GM23338 (cell line): ENCODE measurements around the gene TMPRSS6. TPM values are rescaled to one million over a fixed set of nuclear protein-coding genes. Genes with fewer than 3 reads are reported as not detected.

Source experiments
- ATAC-seq: fragments of 200-7000 bp; cut with Tn5 transposase; 3 replicates; pipeline ENCODE4 v1.9.1; 2020
- DNase-seq: peaks from one replicate; pipeline ENCODE4 v3.0.0-alpha.2; 2015; ENCODE audit warnings: low spot score
- H2AFZ ChIP-seq: fragments of 200-600 bp; sonication (generic); 2 replicates; pipeline ENCODE4 v1.8.0; 2016; ENCODE audit warnings: antibody characterized with exemption, mild to moderate bottlenecking, moderate library complexity
- H3F3A ChIP-seq: fragments of 200-600 bp; sonication (generic); replicated peaks from 2 replicates; pipeline ENCODE4 v1.8.0; 2017; ENCODE audit warnings: antibody characterized with exemption, mixed run types, low read depth
- H3K27ac ChIP-seq: fragments of 200-600 bp; sonication (generic); 2 replicates; pipeline ENCODE4 v1.6.1; 2016; ENCODE audit warnings: low read depth
- H3K27me3 ChIP-seq: fragments of 200-600 bp; sonication (generic); 2 replicates; pipeline ENCODE4 v1.8.0; 2016; ENCODE audit warnings: mild to moderate bottlenecking, mixed run types, moderate library complexity; ENCODE audit not compliant: insufficient read depth
- H3K36me3 ChIP-seq: fragments of 200-600 bp; sonication (generic); 2 replicates; pipeline ENCODE4 v1.8.0; 2016; ENCODE audit warnings: mild to moderate bottlenecking; ENCODE audit not compliant: insufficient read depth
- H3K4me1 ChIP-seq: fragments of 200-600 bp; sonication (generic); 2 replicates; pipeline ENCODE4 v1.8.0; 2016; ENCODE audit warnings: mild to moderate bottlenecking, moderate library complexity; ENCODE audit not compliant: insufficient read depth
- H3K4me2 ChIP-seq: fragments of 200-600 bp; sonication (generic); 2 replicates; pipeline ENCODE4 v1.7.1; 2017; ENCODE audit warnings: mixed run types
- H3K4me3 ChIP-seq: fragments of 200-600 bp; sonication (generic); 2 replicates; pipeline ENCODE4 v1.6.1; 2016; ENCODE audit warnings: mixed run types
- H3K79me2 ChIP-seq: fragments of 200-600 bp; sonication (generic); replicated peaks from 2 replicates; pipeline ENCODE4 v1.8.0; 2017; ENCODE audit warnings: mild to moderate bottlenecking; ENCODE audit not compliant: insufficient read depth
- H3K9me2 ChIP-seq: fragments of 200-600 bp; sonication (generic); 2 replicates; pipeline ENCODE4 v1.8.0; 2017; ENCODE audit not compliant: insufficient read depth
- H4K20me1 ChIP-seq: fragments of 200-600 bp; sonication (generic); replicated peaks from 2 replicates; pipeline ENCODE4 v1.8.0; 2017; ENCODE audit warnings: mild to moderate bottlenecking; ENCODE audit not compliant: insufficient read depth
- H3K27ac Mint-ChIP-seq: 2 replicates; pipeline ENCODE4 v1.8.0; 2020; ENCODE audit warnings: inconsistent platforms, mild to moderate bottlenecking, moderate library complexity, mixed read lengths
- H3K27me3 Mint-ChIP-seq: 3 replicates; pipeline ENCODE4 v1.8.0; 2022; ENCODE audit warnings: low read depth, mild to moderate bottlenecking, moderate library complexity, mixed read lengths, inconsistent platforms; ENCODE audit not compliant: insufficient read depth, poor library complexity
- H3K36me3 Mint-ChIP-seq: 3 replicates; pipeline ENCODE4 v1.8.0; 2021; ENCODE audit warnings: low read depth, mild to moderate bottlenecking, inconsistent platforms, moderate library complexity, mixed read lengths
- H3K4me1 Mint-ChIP-seq: 3 replicates; pipeline ENCODE4 v1.8.0; 2020; ENCODE audit warnings: mild to moderate bottlenecking, inconsistent platforms, mixed read lengths
- H3K4me3 Mint-ChIP-seq: 3 replicates; pipeline ENCODE4 v1.8.0; 2021; ENCODE audit warnings: moderate library complexity, mild to moderate bottlenecking, inconsistent platforms, mixed read lengths
- H3K9me3 Mint-ChIP-seq: 3 replicates; pipeline ENCODE4 v1.8.0; 2020; ENCODE audit warnings: moderate library complexity, mild to moderate bottlenecking, inconsistent platforms, mixed read lengths
- CREB1 ChIP-seq: fragments of 250-450 bp; sonication (Bioruptor Pico); IDR thresholded peaks from 2 replicates; pipeline ENCODE4 v1.5.0; 2020; ENCODE audit warnings: low read depth, mild to moderate bottlenecking, moderate library complexity
- CTCF ChIP-seq, 2 experiments: fragments of 200-600 bp in 1 of 2; sonication (generic) in 1 of 2; conservative IDR thresholded peaks; 2 replicates each; pipeline versions ENCODE4 v1.5.1 to v1.6.1; 2016 to 2017; ENCODE audit warnings: antibody characterized with exemption in 2 of 2, low read depth in 2 of 2, mild to moderate bottlenecking in 2 of 2, moderate library complexity in 1 of 2
- EZH2phosphoT487 ChIP-seq: fragments of 200-600 bp; sonication (generic); IDR thresholded peaks from one replicate; pipeline ENCODE4 v1.8.1; 2018; ENCODE audit warnings: antibody characterized with exemption; ENCODE audit not compliant: unreplicated experiment
- JUNB ChIP-seq: IDR thresholded peaks from one replicate; pipeline ENCODE4 v1.6.1; 2016; ENCODE audit warnings: antibody characterized with exemption; ENCODE audit not compliant: unreplicated experiment
- STAT1 ChIP-seq: IDR thresholded peaks from one replicate; pipeline ENCODE4 v1.6.1; 2016; ENCODE audit warnings: antibody characterized with exemption; ENCODE audit not compliant: unreplicated experiment
- ZNF114 ChIP-seq: fragments of 250-450 bp; sonication (Bioruptor Pico); IDR thresholded peaks from 2 replicates; pipeline ENCODE4 v1.5.0; 2020; ENCODE audit warnings: mild to moderate bottlenecking, moderate library complexity
- ZNF462 ChIP-seq: fragments of 250-450 bp; sonication (Bioruptor Pico); IDR thresholded peaks from 2 replicates; pipeline ENCODE4 v1.5.0; 2020; ENCODE audit warnings: mild to moderate bottlenecking, moderate library complexity
- polyA plus RNA-seq: library from polyadenylated mRNA; unstranded; fragments of >200 nt; fragmentation: Nextera tagmentation; extraction: Ambion mirVana; gene quantifications from 2 replicates; pipeline ENCODE4 v1.2.1, GENCODE V29; 2016
- total RNA-seq: library from RNA; depleted of rRNA; stranded (reverse); fragments of >200 nt; shearing (Covaris generic); gene quantifications from 2 replicates; pipeline ENCODE4 v1.2.3, GENCODE V29; 2014

The TMPRSS6 gene
- total and polyA plus RNA-seq, 2 experiments from 2014 or later: 0.13 TPM; not detected in 1

- TF ChIP-seq ZNF462 (CRISPR knock-in tag): no peak
- TF ChIP-seq STAT1: no peak
- TF ChIP-seq ZNF114 (CRISPR knock-in tag): no peak
- no peak for TF ChIP-seq JUNB
- TF ChIP-seq CTCF (conservative IDR thresholded peaks at IDR 0.05; ENCODE audit: low read depth in 2 of 2): no peak
- TF ChIP-seq EZH2phosphoT487: no peak
These were observed 5.7 kb downstream of the TMPRSS6 start (continued) for GRCh38 chr22:37103656-37104452.

- Histone ChIP-seq H3K4me1 (no peaks in the 10 kb centered on the region), H3K4me3 (no peak overlapping the region), H3K27ac (no peak overlapping the region), H3K36me3 (no peaks in the 10 kb centered on the region), H3K79me2 (no peaks in the 10 kb centered on the region), H3K4me2 (no peak overlapping the region), H3K27me3 (no peaks in the 10 kb centered on the region), H3F3A (no peaks in the 10 kb centered on the region), H2AFZ (no peak overlapping the region), H3K9me2 (no peaks in the 10 kb centered on the region), H4K20me1 (no peaks in the 10 kb centered on the region)
- Mint-ChIP-seq H3K9me3 (no peaks in the 10 kb centered on the region; the same call in 2 of the 3 replicates), H3K27me3 (peaks cover 15% of the 10 kb centered on the region), H3K27ac (no peak overlapping the region), H3K4me1 (peaks cover 2% of the 10 kb centered on the region; the same call in 1 of the 3 replicates), H3K4me3 (no peak overlapping the region), H3K36me3 (no peaks in the 10 kb centered on the region)
- ATAC-seq (no peak), DNase-seq (no peak)
- TF ChIP-seq ZNF114 (CRISPR knock-in tag): no peak
- no peak for TF ChIP-seq CREB1 (CRISPR knock-in tag)
These were observed 6.4 kb downstream of the TMPRSS6 start for GRCh38 chr22:37103151-37103550.
